ENCODE data around the gene SETBP1. TPM values are rescaled to one million over a fixed set of nuclear protein-coding genes. Genes with fewer than 3 reads are reported as not detected.
A peak's percentile ranks its signal among the peaks of the same experiment; 100 is the strongest.

Gene SETBP1
- total and polyA plus RNA-seq, 4 donors = 23.1 to 39.8 (median 27.8) TPM

DNA sequence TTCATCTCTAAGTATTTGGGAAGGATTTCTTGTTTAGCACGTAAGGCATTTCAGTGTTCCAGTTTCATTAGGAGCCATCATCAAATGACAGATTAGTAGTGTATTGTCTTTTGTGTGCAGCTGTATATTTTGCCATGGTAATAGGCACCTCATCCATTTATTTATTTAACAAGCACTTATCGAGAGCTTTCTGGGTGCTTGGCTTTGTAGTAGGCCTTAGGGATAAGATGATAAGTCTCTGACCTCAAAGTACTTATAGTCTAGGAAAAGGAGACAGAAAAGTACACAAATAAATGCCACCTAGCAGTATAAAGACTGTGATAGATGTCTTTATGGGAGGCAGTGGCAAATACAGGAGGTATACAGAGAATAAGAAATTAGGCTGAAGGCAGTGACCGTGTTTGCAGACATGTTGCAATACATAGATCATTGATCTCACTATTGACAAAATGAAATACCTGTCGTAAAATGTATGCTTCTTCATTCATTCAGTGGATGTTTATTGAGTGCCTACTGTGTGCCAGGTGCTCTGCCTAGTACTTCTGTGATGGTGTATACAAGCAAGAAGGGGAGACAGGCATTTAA lies 265.9 kb downstream of the SETBP1 start:
- H3K36me3 ChIP-seq (ENCODE audit: control insufficient read depth, insufficient read depth, low read length) = peaks cover 18% of the 10 kb centered on the region
- H3K27me3 ChIP-seq (ENCODE audit: control insufficient read depth, insufficient read depth, low read length) = no peaks in the 10 kb centered on the region
- no peak overlapping the region for H3K4me3 ChIP-seq (ENCODE audit: low read depth, low read length)
- no peaks in the 10 kb centered on the region for H3K9me3 ChIP-seq (ENCODE audit: control insufficient read depth, insufficient read depth, low read length)
- DNase-seq (ENCODE audit: low read depth in 4 of 6, low spot score in 6 of 6) = peak in 1 of 6 donors; percentile 34
- H3K27ac ChIP-seq (ENCODE audit: low read depth, low read length) = no peak overlapping the region
- peaks cover 8% of the 10 kb centered on the region for H3K4me1 ChIP-seq (ENCODE audit: control insufficient read depth, insufficient read depth, low read length)
- no CpG with 5 or more reads among the region's 4 CpGs for WGBS (ENCODE audit: insufficient coverage)

DNA sequence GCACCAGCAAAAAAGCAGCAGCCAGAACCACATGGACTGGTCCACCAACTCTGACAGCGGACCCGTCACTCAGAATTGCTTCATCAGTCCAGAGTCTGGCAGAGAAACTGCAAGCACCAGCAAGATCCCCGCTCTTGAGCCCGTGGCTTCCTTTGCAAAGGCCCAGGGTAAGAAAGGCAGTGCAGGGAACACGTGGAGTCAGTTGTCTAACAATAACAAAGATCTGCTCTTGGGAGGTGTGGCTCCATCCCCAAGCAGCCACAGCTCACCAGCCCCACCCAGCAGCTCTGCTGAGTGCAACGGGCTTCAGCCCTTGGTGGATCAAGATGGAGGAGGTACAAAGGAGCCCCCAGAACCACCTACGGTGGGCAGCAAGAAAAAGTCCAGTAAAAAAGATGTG lies 269.3 kb downstream of the SETBP1 start:
- Histone ChIP-seq H3K9me3 (ENCODE audit: control insufficient read depth, insufficient read depth, low read length) (no peaks in the 10 kb centered on the region), H3K4me3 (ENCODE audit: low read depth, low read length) (no peak overlapping the region), H3K27me3 (ENCODE audit: control insufficient read depth, insufficient read depth, low read length) (no peaks in the 10 kb centered on the region), H3K36me3 (ENCODE audit: control insufficient read depth, insufficient read depth, low read length) (peaks cover 31% of the 10 kb centered on the region), H3K27ac (ENCODE audit: low read depth, low read length) (no peak overlapping the region), H3K4me1 (ENCODE audit: control insufficient read depth, insufficient read depth, low read length) (peaks cover 8% of the 10 kb centered on the region)
- DNase-seq (ENCODE audit: low read depth in 4 of 6, low spot score in 6 of 6) = no peak
- 95% methylated on average over 7 of the region's 7 CpGs for WGBS (ENCODE audit: insufficient coverage)

DNA sequence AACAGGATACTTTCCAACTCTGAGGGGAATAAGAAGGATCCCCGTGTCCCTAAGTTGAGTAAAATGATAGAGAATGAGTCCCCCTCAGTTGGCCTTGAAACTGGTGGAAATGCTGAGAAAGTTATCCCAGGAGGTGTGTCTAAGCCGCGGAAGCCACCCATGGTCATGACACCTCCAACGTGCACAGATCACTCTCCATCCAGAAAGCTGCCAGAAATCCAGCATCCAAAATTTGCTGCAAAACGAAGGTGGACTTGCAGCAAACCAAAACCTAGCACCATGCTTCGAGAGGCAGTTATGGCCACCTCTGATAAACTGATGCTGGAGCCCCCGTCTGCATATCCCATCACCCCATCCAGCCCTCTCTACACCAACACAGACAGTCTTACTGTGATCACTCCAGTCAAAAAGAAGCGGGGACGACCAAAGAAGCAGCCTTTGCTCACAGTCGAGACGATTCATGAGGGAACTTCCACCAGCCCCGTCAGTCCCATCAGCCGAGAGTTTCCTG lies 270.1 kb downstream of the SETBP1 start:
- no peaks in the 10 kb centered on the region for H3K9me3 ChIP-seq (ENCODE audit: control insufficient read depth, insufficient read depth, low read length)
- no peaks in the 10 kb centered on the region for H3K27me3 ChIP-seq (ENCODE audit: control insufficient read depth, insufficient read depth, low read length)
- H3K4me1 ChIP-seq (ENCODE audit: control insufficient read depth, insufficient read depth, low read length) = peaks cover 6% of the 10 kb centered on the region
- H3K4me3 ChIP-seq (ENCODE audit: low read depth, low read length) = no peak overlapping the region
- 97% methylated on average over 11 of the region's 13 CpGs for WGBS (ENCODE audit: insufficient coverage)
- no peak overlapping the region for H3K27ac ChIP-seq (ENCODE audit: low read depth, low read length)
- peaks cover 31% of the 10 kb centered on the region for H3K36me3 ChIP-seq (ENCODE audit: control insufficient read depth, insufficient read depth, low read length)
- DNase-seq (ENCODE audit: low read depth in 4 of 6, low spot score in 6 of 6) = no peak

DNA sequence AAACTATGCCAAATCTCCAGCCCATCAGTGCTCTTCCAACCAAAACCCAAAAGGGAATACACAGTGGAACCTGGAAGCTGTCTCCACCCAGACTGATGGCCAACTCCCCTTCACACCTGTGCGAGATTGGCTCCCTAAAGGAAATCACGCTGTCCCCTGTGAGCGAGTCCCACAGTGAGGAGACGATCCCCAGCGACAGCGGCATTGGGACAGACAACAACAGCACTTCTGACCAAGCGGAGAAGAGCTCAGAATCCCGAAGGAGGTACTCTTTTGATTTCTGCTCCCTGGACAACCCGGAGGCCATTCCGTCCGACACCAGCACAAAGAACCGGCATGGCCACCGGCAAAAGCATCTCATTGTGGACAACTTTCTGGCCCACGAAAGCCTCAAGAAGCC lies 271.1 kb downstream of the SETBP1 start:
- H3K4me3 ChIP-seq (ENCODE audit: low read depth, low read length) = no peak overlapping the region
- H3K27ac ChIP-seq (ENCODE audit: low read depth, low read length) = no peak overlapping the region
- no peak for DNase-seq (ENCODE audit: low read depth in 4 of 6, low spot score in 6 of 6)
- peaks cover 31% of the 10 kb centered on the region for H3K36me3 ChIP-seq (ENCODE audit: control insufficient read depth, insufficient read depth, low read length)
- H3K9me3 ChIP-seq (ENCODE audit: control insufficient read depth, insufficient read depth, low read length) = no peaks in the 10 kb centered on the region
- no peaks in the 10 kb centered on the region for H3K27me3 ChIP-seq (ENCODE audit: control insufficient read depth, insufficient read depth, low read length)
- no peaks in the 10 kb centered on the region for H3K4me1 ChIP-seq (ENCODE audit: control insufficient read depth, insufficient read depth, low read length)
- 98% methylated on average over 14 of the region's 14 CpGs for WGBS (ENCODE audit: insufficient coverage)

- H3K36me3 ChIP-seq (ENCODE audit: control insufficient read depth, insufficient read depth, low read length) = peaks cover 31% of the 10 kb centered on the region
- WGBS (ENCODE audit: insufficient coverage) = no CpG with 5 or more reads among the region's 1 CpG
- no peaks in the 10 kb centered on the region for H3K9me3 ChIP-seq (ENCODE audit: control insufficient read depth, insufficient read depth, low read length)
- no peak overlapping the region for H3K4me3 ChIP-seq (ENCODE audit: low read depth, low read length)
- DNase-seq (ENCODE audit: low read depth in 4 of 6, low spot score in 6 of 6) = no peak
- H3K27ac ChIP-seq (ENCODE audit: low read depth, low read length) = no peak overlapping the region
- no peaks in the 10 kb centered on the region for H3K27me3 ChIP-seq (ENCODE audit: control insufficient read depth, insufficient read depth, low read length)
- H3K4me1 ChIP-seq (ENCODE audit: control insufficient read depth, insufficient read depth, low read length) = no peaks in the 10 kb centered on the region
These were observed 273.6 kb downstream of the SETBP1 start for GRCh38 chr18:44954257-44954656.

- Histone ChIP-seq H3K36me3 (ENCODE audit: control insufficient read depth, insufficient read depth, low read length) (peaks cover 19% of the 10 kb centered on the region), H3K9me3 (ENCODE audit: control insufficient read depth, insufficient read depth, low read length) (no peaks in the 10 kb centered on the region), H3K4me3 (ENCODE audit: low read depth, low read length) (no peak overlapping the region), H3K4me1 (ENCODE audit: control insufficient read depth, insufficient read depth, low read length) (no peaks in the 10 kb centered on the region), H3K27me3 (ENCODE audit: control insufficient read depth, insufficient read depth, low read length) (no peaks in the 10 kb centered on the region), H3K27ac (ENCODE audit: low read depth, low read length) (no peak overlapping the region)
- no peak for DNase-seq (ENCODE audit: low read depth in 4 of 6, low spot score in 6 of 6)
- no CpG with 5 or more reads among the region's 1 CpG for WGBS (ENCODE audit: insufficient coverage)
These were observed 275.1 kb downstream of the SETBP1 start for GRCh38 chr18:44955825-44956224.

DNA sequence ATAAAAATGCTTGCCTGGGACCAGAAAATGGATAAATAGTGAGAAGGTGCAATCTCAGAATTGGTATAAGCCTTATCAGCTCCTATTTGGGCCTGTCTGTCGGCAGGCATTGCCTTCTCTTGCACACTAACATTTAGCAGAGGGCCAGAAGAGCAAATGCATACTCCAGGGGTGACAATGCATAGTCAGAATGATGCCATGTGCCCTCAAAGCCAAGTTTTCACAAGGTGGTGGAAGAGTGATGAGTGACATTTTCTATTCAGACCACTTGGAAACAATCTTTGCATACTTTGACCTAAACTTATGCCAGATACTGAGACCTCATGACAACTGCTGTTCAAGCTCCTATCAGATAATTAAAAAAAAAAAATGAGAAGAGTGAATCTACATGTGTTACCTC lies 276.3 kb downstream of the SETBP1 start:
- H3K27me3 ChIP-seq (ENCODE audit: control insufficient read depth, insufficient read depth, low read length) = no peaks in the 10 kb centered on the region
- H3K4me3 ChIP-seq (ENCODE audit: low read depth, low read length) = no peak overlapping the region
- DNase-seq (ENCODE audit: low read depth in 4 of 6, low spot score in 6 of 6) = no peak
- no peaks in the 10 kb centered on the region for H3K9me3 ChIP-seq (ENCODE audit: control insufficient read depth, insufficient read depth, low read length)
- H3K27ac ChIP-seq (ENCODE audit: low read depth, low read length) = no peak overlapping the region
- peaks cover 9% of the 10 kb centered on the region for H3K36me3 ChIP-seq (ENCODE audit: control insufficient read depth, insufficient read depth, low read length)
- no CpG with 5 or more reads among the region's 1 CpG for WGBS (ENCODE audit: insufficient coverage)
- no peaks in the 10 kb centered on the region for H3K4me1 ChIP-seq (ENCODE audit: control insufficient read depth, insufficient read depth, low read length)

GRCh38 chr18:44957461-44957860 lies 276.8 kb downstream of the SETBP1 start:
- H3K9me3 ChIP-seq (ENCODE audit: control insufficient read depth, insufficient read depth, low read length) = no peaks in the 10 kb centered on the region
- H3K4me1 ChIP-seq (ENCODE audit: control insufficient read depth, insufficient read depth, low read length) = no peaks in the 10 kb centered on the region
- WGBS (ENCODE audit: insufficient coverage) = 83% methylated on average over 1 of the region's 2 CpGs
- peaks cover 6% of the 10 kb centered on the region for H3K36me3 ChIP-seq (ENCODE audit: control insufficient read depth, insufficient read depth, low read length)
- no peak overlapping the region for H3K4me3 ChIP-seq (ENCODE audit: low read depth, low read length)
- DNase-seq (ENCODE audit: low read depth in 4 of 6, low spot score in 6 of 6) = no peak
- H3K27me3 ChIP-seq (ENCODE audit: control insufficient read depth, insufficient read depth, low read length) = no peaks in the 10 kb centered on the region
- no peak overlapping the region for H3K27ac ChIP-seq (ENCODE audit: low read depth, low read length)

GRCh38 chr18:44958040-44958439 lies 277.4 kb downstream of the SETBP1 start:
- Histone ChIP-seq H3K4me3 (ENCODE audit: low read depth, low read length) (no peak overlapping the region), H3K27ac (ENCODE audit: low read depth, low read length) (no peak overlapping the region), H3K36me3 (ENCODE audit: control insufficient read depth, insufficient read depth, low read length) (peaks cover under 1% of the 10 kb centered on the region), H3K9me3 (ENCODE audit: control insufficient read depth, insufficient read depth, low read length) (no peaks in the 10 kb centered on the region), H3K27me3 (ENCODE audit: control insufficient read depth, insufficient read depth, low read length) (no peaks in the 10 kb centered on the region), H3K4me1 (ENCODE audit: control insufficient read depth, insufficient read depth, low read length) (no peaks in the 10 kb centered on the region)
- DNase-seq (ENCODE audit: low read depth in 4 of 6, low spot score in 6 of 6) = no peak
- WGBS (ENCODE audit: insufficient coverage) = no CpG with 5 or more reads among the region's 1 CpG

- Histone ChIP-seq H3K27ac (ENCODE audit: low read depth, low read length) (no peak overlapping the region), H3K4me1 (ENCODE audit: control insufficient read depth, insufficient read depth, low read length) (no peaks in the 10 kb centered on the region)
- peak in 1 of 6 donors; percentile 53 for DNase-seq (ENCODE audit: low read depth in 4 of 6, low spot score in 6 of 6)
These were observed 277.8 kb downstream of the SETBP1 start for GRCh38 chr18:44958455-44958854.

More at GRCh38 chr18:44958455-44958854, 277.8 kb downstream of the SETBP1 start:
- Histone ChIP-seq H3K9me3 (ENCODE audit: control insufficient read depth, insufficient read depth, low read length) (no peaks in the 10 kb centered on the region), H3K4me3 (ENCODE audit: low read depth, low read length) (no peak overlapping the region), H3K27me3 (ENCODE audit: control insufficient read depth, insufficient read depth, low read length) (no peaks in the 10 kb centered on the region), H3K36me3 (ENCODE audit: control insufficient read depth, insufficient read depth, low read length) (no peaks in the 10 kb centered on the region)

All from spinal cord (tissue), 10 donors.